Karpas-422 (cell line): ENCODE results near the gene FERMT2. TPM values are rescaled to one million over a fixed set of nuclear protein-coding genes. Genes with fewer than 3 reads are reported as not detected.

ENCODE experiments used
- DNase-seq: peaks from one replicate; pipeline ENCODE4 v3.0.0-alpha.2; 2015
- H2AFZ ChIP-seq: fragments of 200-600 bp; sonication (generic); 2 replicates; pipeline ENCODE4 v1.6.1; 2014; ENCODE audit warnings: antibody characterized with exemption, low read length, mixed read lengths
- H3K27ac ChIP-seq: fragments of 200-600 bp; sonication (generic); 2 replicates; pipeline ENCODE4 v1.5.1; 2014; ENCODE audit warnings: mild to moderate bottlenecking, low read length, moderate library complexity
- H3K27me3 ChIP-seq: fragments of 200-600 bp; sonication (generic); 2 replicates; pipeline ENCODE4 v1.6.1; 2014; ENCODE audit warnings: low read length, mixed read lengths
- H3K36me3 ChIP-seq: fragments of 200-600 bp; sonication (generic); 2 replicates; pipeline ENCODE4 v1.6.1; 2014; ENCODE audit warnings: low read length, mixed read lengths; ENCODE audit not compliant: insufficient read depth
- H3K4me1 ChIP-seq: fragments of 200-600 bp; sonication (generic); 2 replicates; pipeline ENCODE4 v1.6.1; 2014; ENCODE audit warnings: mild to moderate bottlenecking, low read length, mixed read lengths
- H3K4me2 ChIP-seq: fragments of 200-600 bp; sonication (generic); 2 replicates; pipeline ENCODE4 v1.6.1; 2014; ENCODE audit warnings: low read length, low read depth, mild to moderate bottlenecking; ENCODE audit not compliant: poor library complexity, severe bottlenecking
- H3K4me3 ChIP-seq: fragments of 200-600 bp; sonication (generic); 2 replicates; pipeline ENCODE4 v1.5.1; 2014; ENCODE audit warnings: mild to moderate bottlenecking, antibody characterized with exemption, low read length, mixed read lengths
- H3K79me2 ChIP-seq: fragments of 200-600 bp; sonication (generic); 2 replicates; pipeline ENCODE4 v1.6.1; 2014; ENCODE audit warnings: mild to moderate bottlenecking, low read length, mixed read lengths
- H3K9ac ChIP-seq: fragments of 200-600 bp; sonication (generic); 2 replicates; pipeline ENCODE4 v1.6.0; 2014; ENCODE audit warnings: low read length
- H3K9me2 ChIP-seq: fragments of 200-600 bp; sonication (generic), shearing (Covaris generic); replicated peaks from 2 replicates; pipeline ENCODE4 v1.6.0; 2014; ENCODE audit warnings: mild to moderate bottlenecking, low read length, moderate library complexity; ENCODE audit not compliant: insufficient read depth
- H3K9me3 ChIP-seq: fragments of 300-700, 200-600 bp; sonication (generic); 2 replicates; pipeline ENCODE4 v1.6.1; 2014; ENCODE audit warnings: low read length, mixed read lengths
- H4K20me1 ChIP-seq: fragments of 200-600 bp; sonication (generic); 2 replicates; pipeline ENCODE4 v1.6.1; 2014; ENCODE audit warnings: mild to moderate bottlenecking, antibody characterized with exemption, low read length, low read depth; ENCODE audit not compliant: insufficient read depth
- total RNA-seq: library from RNA; depleted of rRNA; stranded (reverse); fragments of >200 nt; shearing (Covaris generic); gene quantifications from 2 replicates; pipeline ENCODE4 v1.2.3, GENCODE V29; 2014; ENCODE audit warnings: low replicate concordance

Gene FERMT2
- total RNA-seq, 1 experiment from 2014 or later, result 0.34 TPM

GRCh38 chr14:52888159-52888558 is 62.7 kb downstream of the FERMT2 start:
- Histone ChIP-seq H4K20me1 (no peaks in the 10 kb centered on the region), H3K9me2 (no peaks in the 10 kb centered on the region), H3K4me3 (no peak overlapping the region), H3K27me3 (no peaks in the 10 kb centered on the region), H3K4me1 (no peaks in the 10 kb centered on the region), H2AFZ (no peak overlapping the region), H3K36me3 (no peaks in the 10 kb centered on the region), H3K9ac (no peak overlapping the region), H3K79me2 (no peaks in the 10 kb centered on the region), H3K27ac (no peak overlapping the region), H3K4me2 (no peak overlapping the region), H3K9me3 (no peaks in the 10 kb centered on the region)
- DNase-seq, result no peak

GRCh38 chr14:52885230-52885629 is 65.6 kb downstream of the FERMT2 start:
- Histone ChIP-seq H3K9me2 (no peaks in the 10 kb centered on the region), H3K36me3 (no peaks in the 10 kb centered on the region), H4K20me1 (no peaks in the 10 kb centered on the region), H3K4me3 (no peak overlapping the region), H3K79me2 (no peaks in the 10 kb centered on the region), H3K9ac (no peak overlapping the region), H3K4me1 (no peaks in the 10 kb centered on the region), H3K9me3 (no peaks in the 10 kb centered on the region), H2AFZ (no peak overlapping the region), H3K27me3 (no peaks in the 10 kb centered on the region), H3K27ac (no peak overlapping the region), H3K4me2 (no peak overlapping the region)
- no peak for DNase-seq

GRCh38 chr14:52883658-52884057 is 67.2 kb downstream of the FERMT2 start:
- H3K9me3 ChIP-seq, result no peaks in the 10 kb centered on the region
- H3K27ac ChIP-seq, result no peak overlapping the region
- no peak overlapping the region for H2AFZ ChIP-seq
- H4K20me1 ChIP-seq, result no peaks in the 10 kb centered on the region
- no peak overlapping the region for H3K4me3 ChIP-seq
- no peak for DNase-seq
- no peak overlapping the region for H3K9ac ChIP-seq
- no peaks in the 10 kb centered on the region for H3K4me1 ChIP-seq
- no peaks in the 10 kb centered on the region for H3K36me3 ChIP-seq
- H3K79me2 ChIP-seq, result no peaks in the 10 kb centered on the region
- no peaks in the 10 kb centered on the region for H3K27me3 ChIP-seq
- H3K9me2 ChIP-seq, result no peaks in the 10 kb centered on the region
- H3K4me2 ChIP-seq, result no peak overlapping the region

- H3K4me1 ChIP-seq, result no peaks in the 10 kb centered on the region
- H3K4me2 ChIP-seq, result no peak overlapping the region
- no peak overlapping the region for H3K9ac ChIP-seq
Observed at GRCh38 chr14:52882824-52883223, 68.0 kb downstream of the FERMT2 start.

GRCh38 chr14:52879958-52880357 is 70.9 kb downstream of the FERMT2 start:
- Histone ChIP-seq H3K4me1 (no peaks in the 10 kb centered on the region), H3K9me2 (no peaks in the 10 kb centered on the region), H3K79me2 (no peaks in the 10 kb centered on the region), H3K27me3 (no peaks in the 10 kb centered on the region), H3K9ac (no peak overlapping the region), H2AFZ (no peak overlapping the region), H3K9me3 (no peaks in the 10 kb centered on the region), H3K36me3 (no peaks in the 10 kb centered on the region), H3K27ac (no peak overlapping the region), H3K4me2 (no peak overlapping the region), H3K4me3 (no peak overlapping the region), H4K20me1 (no peaks in the 10 kb centered on the region)
- DNase-seq, result no peak

More at GRCh38 chr14:52882824-52883223, 68.0 kb downstream of the FERMT2 start:
- Histone ChIP-seq H2AFZ (no peak overlapping the region), H3K4me3 (no peak overlapping the region), H3K27ac (no peak overlapping the region), H4K20me1 (no peaks in the 10 kb centered on the region), H3K9me2 (no peaks in the 10 kb centered on the region), H3K79me2 (no peaks in the 10 kb centered on the region), H3K27me3 (no peaks in the 10 kb centered on the region), H3K9me3 (no peaks in the 10 kb centered on the region), H3K36me3 (no peaks in the 10 kb centered on the region)
- DNase-seq, result no peak

- H2AFZ ChIP-seq, result no peak overlapping the region
Observed at GRCh38 chr14:52878946-52879345, 71.9 kb downstream of the FERMT2 start.

GRCh38 chr14:52878469-52878868 is 72.4 kb downstream of the FERMT2 start:
- H3K4me3 ChIP-seq, result no peak overlapping the region
- H3K36me3 ChIP-seq, result no peaks in the 10 kb centered on the region
- H3K9ac ChIP-seq, result no peak overlapping the region
- H3K27me3 ChIP-seq, result no peaks in the 10 kb centered on the region
- H4K20me1 ChIP-seq, result no peaks in the 10 kb centered on the region
- H3K9me2 ChIP-seq, result no peaks in the 10 kb centered on the region
- no peaks in the 10 kb centered on the region for H3K79me2 ChIP-seq
- H3K4me1 ChIP-seq, result no peaks in the 10 kb centered on the region
- H3K4me2 ChIP-seq, result no peak overlapping the region
- H2AFZ ChIP-seq, result no peak overlapping the region
- no peak for DNase-seq
- H3K27ac ChIP-seq, result no peak overlapping the region
- H3K9me3 ChIP-seq, result no peaks in the 10 kb centered on the region

More at GRCh38 chr14:52878946-52879345, 71.9 kb downstream of the FERMT2 start:
- Histone ChIP-seq H3K4me1 (no peaks in the 10 kb centered on the region), H3K4me2 (no peak overlapping the region), H3K27me3 (no peaks in the 10 kb centered on the region), H3K9ac (no peak overlapping the region), H3K9me2 (no peaks in the 10 kb centered on the region), H4K20me1 (no peaks in the 10 kb centered on the region), H3K4me3 (no peak overlapping the region), H3K9me3 (no peaks in the 10 kb centered on the region), H3K27ac (no peak overlapping the region), H3K79me2 (no peaks in the 10 kb centered on the region), H3K36me3 (no peaks in the 10 kb centered on the region)
- DNase-seq, result no peak

GRCh38 chr14:52877628-52878027 is 73.2 kb downstream of the FERMT2 start:
- Histone ChIP-seq H3K9me3 (no peaks in the 10 kb centered on the region), H3K27ac (no peak overlapping the region), H3K79me2 (no peaks in the 10 kb centered on the region), H3K4me1 (no peaks in the 10 kb centered on the region), H3K9ac (no peak overlapping the region), H3K4me2 (no peak overlapping the region), H4K20me1 (no peaks in the 10 kb centered on the region), H3K9me2 (no peaks in the 10 kb centered on the region), H2AFZ (no peak overlapping the region), H3K36me3 (no peaks in the 10 kb centered on the region), H3K27me3 (no peaks in the 10 kb centered on the region), H3K4me3 (no peak overlapping the region)
- DNase-seq, result no peak

GRCh38 chr14:52876806-52877205 is 74.0 kb downstream of the FERMT2 start:
- Histone ChIP-seq H3K4me3 (no peak overlapping the region), H3K27me3 (no peaks in the 10 kb centered on the region), H2AFZ (no peak overlapping the region), H3K4me1 (no peaks in the 10 kb centered on the region), H3K9ac (no peak overlapping the region), H3K9me3 (no peaks in the 10 kb centered on the region), H3K4me2 (no peak overlapping the region), H3K27ac (no peak overlapping the region), H3K79me2 (no peaks in the 10 kb centered on the region), H3K9me2 (no peaks in the 10 kb centered on the region), H3K36me3 (no peaks in the 10 kb centered on the region), H4K20me1 (no peaks in the 10 kb centered on the region)
- no peak for DNase-seq
